GM15510 (cell line): ENCODE data around the gene STC2.

Experiments
- POLR2A ChIP-seq: IDR thresholded peaks from 3 replicates; pipeline ENCODE4 v1.6.1; 2011; ENCODE audit warnings: borderline replicate concordance; ENCODE audit not compliant: insufficient read length; ENCODE audit errors: extremely low read depth

Gene STC2

DNA sequence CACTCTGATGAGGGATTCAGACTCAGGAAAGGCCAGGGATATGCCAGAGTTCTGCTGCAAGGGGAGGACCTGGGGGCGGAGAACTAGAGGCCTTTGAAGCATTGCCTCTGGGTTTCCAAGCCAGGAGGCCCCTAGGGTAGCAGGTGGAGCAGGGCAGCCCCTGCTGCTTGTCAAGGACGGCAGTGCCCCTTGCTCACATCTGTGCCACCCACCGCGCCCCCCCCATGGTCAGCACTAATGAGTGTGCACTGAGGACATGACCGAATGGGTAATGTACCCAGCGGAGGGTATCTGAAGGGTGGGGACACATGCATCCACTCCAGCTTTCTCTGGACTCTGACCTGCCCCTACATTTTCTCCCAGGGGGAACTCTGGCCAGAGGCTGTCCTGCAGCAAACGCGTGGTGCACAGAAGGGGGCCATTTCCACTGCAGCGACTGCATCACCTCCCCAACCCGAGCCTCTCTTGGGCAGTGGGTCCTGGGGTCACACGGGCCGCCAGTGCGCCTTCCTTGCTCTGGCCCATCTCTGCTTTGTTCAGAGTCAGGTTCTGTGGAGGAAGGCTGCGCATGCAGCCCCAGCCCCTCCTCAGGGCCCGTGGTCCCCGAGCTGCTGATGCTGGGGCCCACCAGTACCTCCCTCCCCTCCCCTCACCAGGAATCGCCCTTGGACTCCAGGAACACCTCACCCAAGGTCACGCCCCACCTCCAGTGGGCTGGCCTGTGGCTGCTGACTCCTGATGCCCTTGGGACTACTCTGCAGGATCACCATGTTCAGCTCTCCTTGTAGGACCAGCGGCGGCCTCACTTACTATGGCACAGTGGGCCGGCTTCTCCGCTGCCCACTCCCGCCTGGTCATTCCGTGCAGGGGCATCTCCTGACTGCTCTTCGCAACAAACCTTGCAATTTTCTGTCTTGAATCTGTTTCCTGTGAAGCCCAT is 31.2 kb downstream of the STC2 start:
- TF ChIP-seq POLR2A: no peak

DNA sequence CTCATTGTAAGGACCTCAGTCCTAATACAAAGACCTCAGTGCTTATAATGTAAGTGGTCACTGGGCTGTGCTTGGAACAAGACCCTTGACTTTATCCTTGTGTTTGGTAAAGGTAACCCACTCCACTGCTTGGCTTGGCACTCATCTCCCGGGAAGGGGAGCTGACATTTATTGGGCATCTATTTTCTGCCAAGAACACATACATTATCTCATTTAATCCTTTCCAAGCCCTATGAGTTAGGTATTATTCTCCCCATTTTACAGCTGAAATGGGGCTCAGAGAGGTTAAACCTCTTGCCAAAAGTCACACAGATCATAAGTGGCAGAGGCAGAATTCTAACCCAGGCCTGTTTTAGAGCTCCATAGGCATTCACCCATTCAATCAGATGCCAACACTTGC is 32.4 kb downstream of the STC2 start:
- TF ChIP-seq POLR2A: no peak

DNA sequence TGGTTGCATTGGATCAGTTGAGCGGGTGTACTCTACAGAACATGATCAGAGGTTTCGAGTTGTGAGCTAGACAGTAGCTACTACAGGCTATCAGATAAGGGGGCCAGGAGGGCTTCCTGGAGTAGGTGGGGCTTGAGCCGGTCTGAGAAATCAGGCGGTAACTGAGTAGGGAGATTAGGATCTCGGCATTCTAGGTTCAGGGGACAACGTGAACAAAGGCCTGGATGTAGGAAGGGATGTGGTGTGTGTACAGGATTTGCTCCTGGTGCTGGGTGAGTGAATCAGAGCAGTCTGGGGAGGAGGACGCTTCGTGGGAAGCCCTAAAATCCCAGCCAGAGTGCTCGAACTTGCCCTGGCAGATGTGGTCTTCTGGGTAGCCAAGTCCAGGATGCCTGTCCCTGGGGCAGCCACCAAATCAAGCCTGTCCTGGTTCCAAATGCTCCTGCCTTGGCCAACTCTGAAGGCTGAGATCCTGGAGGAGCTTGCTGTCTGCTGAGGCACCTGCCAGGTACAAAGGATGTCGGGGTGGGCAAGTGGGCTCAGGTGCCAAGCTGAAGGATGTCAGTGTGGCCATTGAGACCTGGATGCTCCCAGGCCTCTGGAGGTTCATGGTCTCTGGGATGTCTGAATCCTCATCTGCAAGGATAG is 33.4 kb downstream of the STC2 start:
- TF ChIP-seq POLR2A: no peak

DNA sequence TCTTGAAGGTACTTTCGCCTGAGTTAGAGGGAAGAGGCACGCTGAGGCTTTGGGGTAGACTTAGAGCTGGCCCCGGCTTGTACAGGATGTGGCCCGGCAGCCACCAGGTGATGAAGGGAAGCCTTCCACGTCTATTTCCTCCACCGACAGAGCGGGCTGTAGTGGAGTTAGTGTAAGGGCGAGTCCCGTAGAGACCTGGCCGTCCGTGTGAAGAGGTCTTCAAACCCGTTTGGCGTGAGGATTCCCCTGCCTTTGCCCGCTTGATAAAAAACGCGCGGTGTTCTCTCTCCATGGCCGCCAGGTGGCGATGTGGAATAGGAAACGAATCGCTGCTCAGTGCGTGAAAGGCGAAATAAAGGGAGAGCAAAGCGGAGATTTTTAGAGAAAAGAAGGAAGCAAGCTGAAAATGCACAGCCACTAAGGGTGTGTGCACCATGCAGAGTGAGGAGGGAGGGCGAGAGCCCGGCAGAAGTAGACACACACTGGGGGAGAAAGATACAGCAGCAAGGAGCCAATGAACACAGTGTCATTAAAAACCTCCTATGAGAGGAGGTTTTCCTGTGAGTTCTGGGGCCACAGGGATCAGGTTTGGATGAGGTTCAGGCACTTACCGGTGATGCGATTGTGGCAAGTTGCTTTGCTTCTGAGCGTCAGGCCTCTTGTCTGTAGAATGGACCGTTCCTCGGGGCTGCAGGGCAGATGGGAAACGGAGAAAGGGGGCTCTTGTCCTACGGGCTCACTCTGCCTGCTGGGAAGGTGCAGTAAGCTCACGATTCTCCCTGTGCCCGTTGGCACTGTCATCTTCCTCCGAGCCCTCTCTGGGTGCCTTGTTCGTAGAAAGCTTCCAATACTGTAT is 34.2 kb downstream of the STC2 start:
- TF ChIP-seq POLR2A: no peak

DNA sequence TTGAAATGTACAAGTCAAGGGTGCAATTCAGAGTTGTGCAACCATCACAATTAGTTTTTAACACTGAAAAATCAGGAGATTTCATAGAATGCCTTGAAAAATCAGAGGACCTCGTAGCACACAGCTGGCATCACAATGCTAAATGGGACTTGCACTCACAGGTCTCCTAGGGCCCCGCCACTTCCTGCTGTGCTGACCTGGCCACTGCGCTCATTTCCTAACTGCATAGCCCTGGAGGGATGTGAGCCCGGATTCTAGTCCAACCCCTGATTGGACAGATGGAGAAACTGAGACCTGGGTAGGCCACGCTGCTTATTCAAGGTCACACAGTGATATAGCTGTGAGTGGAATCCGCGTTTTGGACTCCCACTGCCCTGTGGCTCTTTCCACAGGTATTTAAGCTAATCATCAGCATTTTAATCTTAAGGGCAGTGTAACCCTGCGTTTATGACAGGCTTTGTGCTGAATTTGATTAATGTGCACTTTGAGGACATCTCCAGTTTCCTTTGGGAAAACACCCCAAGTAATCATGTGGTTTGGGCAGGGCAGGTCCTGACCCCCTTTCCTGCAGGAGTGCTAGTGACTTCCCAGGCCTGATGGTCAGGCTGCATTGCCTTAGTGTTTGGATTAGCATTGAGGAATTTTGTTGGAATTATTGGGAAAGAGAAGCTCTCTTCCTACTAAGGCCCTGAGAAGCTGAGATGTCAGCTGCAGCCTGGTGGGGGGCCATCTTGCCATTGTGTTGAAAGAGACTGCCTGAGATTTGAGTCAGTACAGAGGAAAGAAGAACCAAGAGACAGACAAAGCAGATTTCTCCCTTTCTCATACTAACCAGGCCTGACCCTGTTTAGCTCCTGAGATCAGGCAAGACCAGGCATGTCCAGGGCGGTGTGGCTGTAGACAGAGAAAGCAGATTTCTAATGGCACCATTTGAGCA is 36.2 kb downstream of the STC2 start:
- TF ChIP-seq POLR2A: no peak

DNA sequence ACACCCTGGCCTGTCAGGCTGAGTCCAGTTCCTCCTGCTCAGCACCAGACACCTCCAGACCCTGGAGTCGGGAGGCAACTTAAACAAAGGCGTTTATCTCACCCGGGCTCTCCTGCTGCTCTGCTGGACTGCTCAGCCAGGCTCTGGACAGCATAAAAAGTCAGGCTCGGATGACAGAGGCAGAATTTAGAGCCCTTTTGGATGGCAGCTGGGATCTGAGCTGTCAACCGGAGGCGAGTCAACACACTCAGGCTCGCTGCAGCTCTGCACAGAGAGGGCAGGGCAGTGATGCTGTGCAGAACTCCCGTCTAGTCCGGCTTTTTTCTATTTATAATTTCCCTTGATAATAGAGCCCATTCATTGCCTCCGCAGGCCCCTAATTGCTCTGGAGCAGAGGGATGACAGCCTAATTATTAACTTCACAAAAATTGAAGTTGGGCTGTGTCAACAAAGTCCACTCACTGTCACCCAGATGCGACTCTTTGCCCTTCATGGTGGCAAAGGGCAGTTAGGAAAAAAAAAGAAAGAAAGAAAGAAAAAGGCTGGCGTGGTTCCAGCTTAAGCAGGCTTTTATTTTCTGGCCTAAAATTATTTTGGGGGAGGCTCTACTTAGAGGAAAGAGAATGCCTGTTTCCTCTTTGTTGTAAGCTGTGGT is 37.6 kb downstream of the STC2 start:
- TF ChIP-seq POLR2A: no peak

DNA sequence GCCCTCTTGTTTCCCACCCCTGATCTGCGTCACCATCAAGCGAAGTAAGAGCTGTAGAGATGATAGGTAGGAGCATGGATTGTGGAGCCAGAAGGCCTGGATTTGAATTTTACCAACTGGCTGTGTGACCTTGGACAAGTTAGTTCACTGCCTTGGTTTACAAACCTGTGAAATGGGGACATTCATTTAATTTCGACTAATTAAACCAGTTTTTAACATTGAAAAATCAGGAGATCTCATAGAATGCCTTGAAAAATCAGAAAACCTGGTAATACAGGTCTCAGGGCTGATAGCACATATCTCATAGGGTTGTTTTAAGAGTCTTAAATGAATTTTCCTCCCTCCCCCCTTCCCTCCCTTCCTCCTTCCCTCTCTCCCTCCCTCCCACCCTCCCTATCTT is 38.8 kb downstream of the STC2 start:
- TF ChIP-seq POLR2A: no peak

DNA sequence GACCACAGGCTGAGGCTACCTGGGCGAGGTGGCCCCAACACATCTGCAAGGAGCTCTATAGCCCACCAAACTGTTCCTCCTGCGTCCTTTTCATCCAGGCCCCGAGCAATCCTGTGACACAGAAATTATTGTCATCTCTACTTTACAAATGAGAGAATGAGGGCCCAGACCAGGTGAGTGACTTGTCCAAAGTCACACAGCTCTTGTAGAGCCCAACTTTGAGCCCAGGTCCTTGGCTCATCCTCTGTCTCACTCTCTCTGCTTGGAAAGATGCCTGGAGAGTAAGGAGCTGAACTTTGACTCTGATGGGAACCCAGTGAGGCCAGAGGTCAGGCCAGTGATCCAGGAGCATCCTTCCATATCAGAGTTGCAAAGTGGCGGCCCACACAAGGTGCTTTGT is 39.6 kb downstream of the STC2 start:
- TF ChIP-seq POLR2A: no peak

DNA sequence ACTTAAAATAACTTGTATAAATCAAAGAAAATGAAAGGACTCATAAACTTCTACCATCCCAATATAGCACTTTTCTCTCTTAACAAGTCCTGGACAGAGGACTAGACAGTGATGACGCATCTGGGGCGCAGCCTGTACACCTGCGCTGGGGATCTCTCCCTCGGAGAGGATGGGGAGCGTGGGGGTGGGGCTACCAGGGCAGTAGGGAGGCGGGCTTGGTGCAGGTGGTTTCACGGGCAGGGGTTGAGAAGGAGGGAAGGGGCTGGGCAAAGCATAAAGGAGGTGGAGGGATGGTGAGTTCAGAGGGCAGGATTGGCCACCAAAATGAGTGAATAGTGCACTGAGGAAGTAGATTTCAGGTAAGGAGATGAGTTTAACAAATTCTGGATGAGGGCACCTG is 41.1 kb downstream of the STC2 start:
- TF ChIP-seq POLR2A: no peak

DNA sequence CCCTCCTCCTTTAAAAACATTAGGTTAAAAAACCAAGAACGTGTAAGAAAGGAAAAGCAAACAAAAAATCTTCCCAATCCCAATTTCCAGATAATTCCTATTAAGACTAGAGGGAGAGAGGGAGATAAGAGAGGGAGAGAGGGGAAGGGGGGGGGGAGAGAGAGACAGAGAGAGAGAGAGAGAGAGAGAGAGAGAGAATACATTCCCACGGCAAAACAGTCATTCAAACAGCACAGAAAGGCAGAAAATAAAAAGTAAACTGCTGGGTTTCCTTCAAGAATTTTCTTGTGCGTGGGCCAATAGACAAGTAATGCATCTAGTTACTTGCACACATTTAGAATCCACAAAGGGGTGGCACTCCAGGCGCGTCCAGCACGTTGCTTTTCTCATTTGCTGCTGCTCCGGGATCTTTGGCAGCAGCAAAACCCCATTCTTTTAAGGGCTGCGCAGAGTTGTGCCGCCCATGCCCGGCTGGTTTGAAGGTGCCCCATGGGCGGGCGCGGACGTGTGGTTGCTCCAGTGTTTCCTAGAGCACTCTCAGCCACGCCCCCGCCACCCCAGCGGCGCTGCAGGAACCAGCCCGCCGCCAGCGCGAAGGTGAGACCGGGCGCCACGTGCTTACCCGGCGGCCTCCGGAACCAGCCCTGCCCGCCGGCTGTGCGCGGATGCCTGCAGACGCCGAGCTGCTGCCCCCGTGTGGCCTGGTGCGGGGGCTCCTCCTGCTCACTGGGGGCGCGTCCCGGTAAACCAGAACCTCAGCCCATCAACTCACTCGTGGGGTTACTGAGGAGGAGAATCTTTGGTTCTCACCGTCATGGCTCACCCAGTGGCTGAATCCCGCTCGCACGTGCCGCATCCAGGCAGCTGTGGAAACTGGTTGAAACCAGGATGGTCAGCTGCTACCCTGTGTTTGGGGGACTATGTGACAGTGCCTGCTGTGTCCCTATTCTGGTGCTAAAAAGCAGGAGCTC is 44.6 kb downstream of the STC2 start:
- no peak for TF ChIP-seq POLR2A

DNA sequence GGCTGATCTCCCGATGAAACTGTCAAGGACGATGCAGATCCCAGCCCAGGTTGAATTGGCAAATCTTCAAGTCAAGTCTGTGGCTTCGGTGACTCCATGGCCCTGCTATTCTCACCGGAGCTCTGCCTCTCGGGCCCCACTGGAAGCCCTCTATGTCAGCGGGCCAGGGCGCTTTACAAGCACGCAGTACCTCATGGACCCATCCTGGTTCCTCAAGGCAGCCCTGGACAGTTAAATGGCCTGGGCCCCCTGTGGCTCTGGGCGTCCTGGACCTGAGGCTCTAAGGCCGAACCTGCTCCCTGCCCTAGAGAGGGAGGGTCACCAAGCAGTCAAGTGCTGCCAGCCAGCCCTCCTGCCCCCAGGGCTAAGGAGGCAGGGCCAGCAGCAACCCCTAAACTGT is 45.3 kb downstream of the STC2 start:
- TF ChIP-seq POLR2A: no peak

DNA sequence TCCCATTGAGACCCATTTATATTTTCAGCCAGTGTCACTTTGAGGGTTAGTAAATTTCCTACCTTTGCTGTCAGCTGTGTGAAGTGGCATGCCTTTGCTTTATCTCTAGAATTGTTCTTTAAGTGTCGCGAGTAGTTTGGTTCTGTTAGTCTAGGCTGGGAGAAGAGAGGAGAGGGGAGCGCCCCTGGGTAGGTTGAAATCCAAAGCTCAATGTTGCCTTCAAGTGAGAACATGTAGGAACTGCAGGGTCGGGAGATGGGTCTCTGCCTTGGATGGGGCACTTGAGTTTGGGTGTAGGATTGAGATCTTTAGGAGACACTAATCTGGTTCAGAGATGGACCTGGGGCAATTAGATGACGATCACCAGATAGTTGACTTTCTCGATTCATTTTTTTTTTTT is 46.3 kb downstream of the STC2 start:
- no peak for TF ChIP-seq POLR2A
